Epidermal melanocyte (primary cell): ENCODE results near the gene PARVB.
A peak's percentile ranks its signal among the peaks of the same experiment; 100 is the strongest.

Experiments used
- DNase-seq: peaks from one replicate; pipeline ENCODE4 v3.0.0; 2011; ENCODE audit warnings: low spot score; ENCODE audit not compliant: insufficient read length

The PARVB gene

DNA sequence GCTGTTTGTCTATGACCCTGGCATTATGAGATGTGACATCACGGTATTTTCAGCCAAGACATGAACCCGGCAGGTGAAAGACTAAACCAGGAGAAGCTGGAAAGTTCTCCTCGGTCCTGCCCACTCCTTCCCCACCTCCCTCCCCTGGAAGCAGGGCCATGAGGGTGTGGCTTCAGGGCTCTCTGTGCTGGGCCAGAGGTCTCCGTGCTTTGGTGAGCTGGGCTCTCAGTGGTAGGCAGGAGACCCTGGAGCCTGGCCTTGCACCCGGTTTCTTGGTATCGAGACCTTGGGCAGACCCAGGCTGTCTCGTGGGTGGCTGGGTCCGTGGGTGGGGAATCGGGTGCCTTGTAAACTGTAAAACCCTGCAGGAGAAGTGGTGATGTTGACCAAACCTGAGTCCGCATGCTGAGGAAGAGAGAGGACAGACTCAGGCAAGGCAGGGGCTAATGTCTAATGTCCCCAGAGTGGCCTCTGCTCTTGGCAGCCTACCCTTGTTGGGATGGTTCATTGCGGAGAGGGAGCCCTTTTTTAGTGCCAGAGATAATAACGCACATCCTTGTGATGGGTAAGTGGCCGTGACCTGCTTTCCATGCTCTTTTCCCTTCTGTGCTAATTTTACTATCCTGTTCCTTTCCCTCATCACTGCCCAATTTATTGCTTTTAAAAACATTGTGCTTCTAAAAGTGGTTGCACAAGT is 108.0 kb downstream of the PARVB start:
- DNase-seq, result no peak

DNA sequence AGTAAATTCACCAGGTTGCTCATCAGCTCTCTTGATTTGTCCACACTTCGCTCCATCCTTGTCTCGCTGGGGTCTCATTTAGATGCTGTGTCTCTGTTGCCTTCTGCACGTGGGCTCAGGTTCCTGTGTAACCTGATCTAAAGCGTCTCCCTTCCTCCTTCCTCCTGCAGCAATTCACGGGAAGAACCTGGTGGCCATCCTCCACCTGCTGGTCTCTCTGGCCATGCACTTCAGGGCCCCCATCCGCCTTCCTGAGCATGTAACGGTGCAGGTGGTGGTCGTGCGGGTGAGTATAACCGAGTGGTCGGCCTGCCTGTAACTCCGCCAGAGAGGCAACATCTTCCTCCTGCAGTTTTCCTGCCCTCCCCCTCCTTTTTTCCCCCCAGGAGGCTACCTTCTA is 108.6 kb downstream of the PARVB start:
- DNase-seq, result no peak

DNA sequence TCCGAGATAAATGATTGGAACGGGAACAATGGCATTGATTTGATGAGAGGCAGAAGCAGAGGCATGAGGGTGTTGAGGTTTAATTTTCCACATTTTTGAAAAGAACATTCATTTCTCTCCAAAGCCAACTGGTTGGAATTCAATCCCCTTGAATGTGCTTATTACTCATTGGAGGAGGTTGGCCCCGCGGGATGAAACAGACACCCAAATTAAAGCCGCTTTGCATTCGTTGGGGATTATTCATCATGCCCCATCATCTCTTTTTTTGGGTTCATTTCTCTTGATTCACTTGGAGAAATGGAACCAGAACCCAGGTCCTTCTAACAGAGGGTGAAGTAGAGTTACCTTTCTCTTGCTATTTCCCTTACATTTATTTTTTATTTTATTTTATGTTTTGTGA is 109.1 kb downstream of the PARVB start:
- DNase-seq, result no peak

DNA sequence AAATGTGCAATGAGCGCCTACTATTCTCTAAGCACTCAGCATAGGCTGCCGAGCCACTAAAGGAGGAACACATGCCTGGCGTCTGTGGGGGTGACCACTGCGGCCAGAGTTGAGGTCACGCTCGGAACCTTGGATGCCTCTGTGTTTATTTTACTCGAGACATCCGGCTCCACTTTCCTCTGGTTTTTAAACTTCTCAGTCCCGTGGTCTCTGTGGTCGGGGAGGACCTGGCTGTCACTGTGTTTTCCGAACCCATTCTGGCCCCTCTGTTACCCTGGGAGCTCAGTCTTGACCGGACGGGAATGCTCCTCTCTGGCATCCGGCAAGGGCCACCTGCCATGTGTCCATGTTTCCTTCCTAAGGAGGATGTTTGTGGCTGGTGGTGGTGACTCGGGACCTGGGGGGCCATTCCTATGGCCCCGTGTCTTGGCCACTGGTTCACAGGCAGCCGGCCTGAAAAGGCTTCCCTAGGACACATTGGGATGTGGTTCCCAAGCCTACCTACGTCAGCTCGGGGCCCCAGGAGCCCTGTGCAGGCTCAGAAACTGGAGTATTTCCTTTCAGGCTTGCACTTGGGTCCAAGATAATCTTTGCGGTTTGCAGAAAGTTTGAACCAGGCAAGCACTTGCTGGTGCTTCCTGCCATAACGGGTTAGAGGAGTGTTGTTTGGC is 109.9 kb downstream of the PARVB start:
- DNase-seq, result no peak

DNA sequence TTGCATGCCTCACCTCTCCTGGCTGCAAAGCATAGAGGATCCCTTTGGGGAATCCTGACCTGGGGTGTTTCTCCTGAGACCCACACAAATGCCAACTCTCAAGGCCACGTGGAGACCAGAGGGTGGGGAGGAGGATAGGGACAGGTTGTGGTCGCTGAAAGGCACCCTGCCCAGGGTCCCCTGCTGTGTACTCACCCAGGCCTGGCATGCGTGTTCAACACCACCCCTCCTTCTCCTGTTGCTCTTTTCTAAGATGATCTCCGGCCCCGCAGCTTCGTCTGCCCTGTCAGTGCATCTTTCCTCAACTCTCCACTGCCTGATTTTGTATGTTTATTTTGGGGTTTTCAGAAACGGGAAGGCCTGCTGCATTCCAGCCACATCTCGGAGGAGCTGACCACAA is 112.0 kb downstream of the PARVB start:
- DNase-seq, result no peak

DNA sequence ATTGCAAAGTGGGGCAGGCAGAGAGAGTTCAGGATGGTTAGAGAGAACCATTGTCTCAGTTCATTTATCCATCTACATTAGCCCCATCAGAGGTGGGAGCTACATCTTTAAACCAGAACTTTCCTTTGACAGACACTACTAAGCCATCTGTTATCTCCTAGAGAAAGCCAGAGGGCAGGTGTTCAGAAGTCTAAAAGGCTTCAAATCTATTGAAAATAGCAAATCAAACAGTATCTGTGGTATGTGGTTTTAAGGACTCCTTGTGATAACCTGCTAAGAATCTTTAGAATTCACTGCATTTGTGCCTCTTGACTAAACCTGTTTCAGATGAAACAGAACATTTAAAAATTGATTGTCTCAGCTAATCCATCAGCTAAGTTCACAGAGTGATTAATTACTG is 112.7 kb downstream of the PARVB start:
- no peak for DNase-seq

DNA sequence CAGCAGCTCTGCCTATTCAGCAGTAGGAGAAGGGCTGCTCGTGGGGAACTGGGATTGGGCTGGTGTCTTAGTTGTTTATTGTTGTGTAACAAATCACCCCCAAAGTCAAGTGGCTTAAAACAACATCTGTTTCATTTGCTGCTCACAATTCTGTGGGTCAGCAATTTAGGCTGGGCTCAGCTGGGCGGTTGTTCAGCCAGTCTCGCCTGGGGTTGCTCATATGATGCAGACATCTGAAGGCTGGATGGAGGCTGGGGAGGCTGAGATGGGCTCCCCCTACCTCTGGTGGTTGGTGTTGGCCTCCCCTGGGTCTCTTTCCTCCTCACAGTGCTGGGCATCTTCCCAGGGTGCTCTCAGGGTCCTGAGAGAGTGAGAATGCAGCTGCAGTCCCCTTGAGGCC is 113.3 kb downstream of the PARVB start:
- no peak for DNase-seq

DNA sequence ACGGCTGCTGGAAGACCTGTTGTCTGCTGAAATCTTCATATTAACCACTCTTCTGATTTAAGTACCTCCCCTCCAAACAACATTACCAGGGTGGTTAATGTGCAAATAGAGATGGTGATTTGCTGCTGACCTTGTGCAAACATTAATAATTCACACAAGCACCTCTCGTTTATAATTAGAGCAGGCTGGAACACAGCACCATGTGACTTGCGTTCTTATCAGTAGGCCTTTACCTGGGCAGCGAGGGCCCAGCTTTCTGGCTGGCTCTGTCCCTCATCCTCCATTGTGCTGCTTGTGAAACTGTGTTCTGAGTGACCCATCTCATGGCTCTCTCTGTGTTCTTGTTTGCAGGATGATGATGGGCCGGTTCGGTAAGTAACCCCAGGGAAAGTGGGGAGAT is 115.7 kb downstream of the PARVB start:
- DNase-seq, result no peak

DNA sequence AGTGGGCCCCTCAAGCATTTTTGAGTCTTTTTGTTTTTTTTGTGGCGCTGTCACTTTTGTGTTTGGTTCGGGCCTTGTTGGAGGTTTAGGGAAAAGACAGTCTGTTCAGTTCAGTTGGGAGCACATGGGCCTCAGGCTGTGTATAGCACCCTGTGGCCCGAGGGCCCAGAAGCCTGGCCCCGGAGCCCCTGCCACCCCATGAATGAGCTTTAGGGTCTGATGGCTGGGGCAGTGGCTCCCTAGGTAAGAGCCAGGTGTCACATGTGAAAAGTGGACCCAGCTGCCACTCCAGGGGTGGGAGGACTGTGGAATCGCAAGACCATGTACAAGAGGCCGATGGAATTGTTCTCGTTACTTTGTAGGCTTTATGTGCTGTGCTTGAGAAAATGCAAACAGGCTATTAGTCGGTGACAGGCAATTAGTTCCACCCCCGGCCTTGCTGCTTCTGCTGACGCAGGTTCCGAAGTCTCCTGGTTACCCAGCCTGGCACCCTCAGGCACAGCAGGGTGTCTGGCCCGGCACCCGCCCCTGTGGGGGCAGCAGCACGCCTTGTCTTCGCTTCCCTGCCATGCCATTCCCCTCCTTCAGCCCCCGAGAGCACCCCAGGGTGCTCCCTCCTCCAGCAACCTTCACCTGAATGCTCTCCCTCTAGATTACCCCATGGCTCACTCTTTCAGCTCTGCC is 118.5 kb downstream of the PARVB start:
- DNase-seq, result no peak

DNA sequence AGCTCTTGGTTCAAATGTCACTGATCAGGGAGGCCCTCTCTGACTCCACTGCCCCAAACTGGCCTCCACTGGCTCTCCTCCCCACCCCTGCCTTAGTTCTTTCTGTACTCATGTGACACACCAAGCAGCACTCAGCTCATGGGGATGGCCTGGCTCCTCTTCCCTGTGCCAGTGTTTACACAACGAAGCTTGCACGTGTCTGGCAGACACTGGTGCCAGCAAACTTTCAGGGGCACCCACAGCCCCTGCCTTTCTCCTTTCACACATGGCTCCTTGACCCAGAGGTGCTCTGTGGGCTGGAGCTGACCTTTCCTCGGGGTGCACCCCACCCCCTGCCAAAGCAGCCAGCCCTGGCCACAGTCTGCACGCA is 119.0 kb downstream of the PARVB start:
- no peak for DNase-seq

DNA sequence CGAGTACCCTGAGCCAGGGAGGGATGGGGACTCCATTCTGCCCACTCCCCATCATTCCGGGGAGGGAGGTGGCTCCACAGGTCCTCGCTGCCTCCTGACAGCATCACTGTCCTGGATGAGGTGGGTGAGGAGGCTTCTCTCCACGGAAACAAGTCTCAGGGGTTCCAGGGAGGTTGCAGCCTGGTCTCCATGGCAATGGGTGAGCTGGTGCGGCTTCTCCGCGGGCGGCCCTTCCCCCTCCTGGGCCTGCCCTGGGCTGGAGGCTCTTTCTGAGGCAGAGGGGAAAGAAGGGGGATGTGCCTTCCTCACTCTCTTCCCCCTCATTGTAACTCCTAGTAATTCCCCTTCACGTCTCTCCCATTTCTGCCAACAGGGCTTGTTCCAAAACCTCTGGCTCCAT is 119.5 kb downstream of the PARVB start:
- DNase-seq, result no peak

DNA sequence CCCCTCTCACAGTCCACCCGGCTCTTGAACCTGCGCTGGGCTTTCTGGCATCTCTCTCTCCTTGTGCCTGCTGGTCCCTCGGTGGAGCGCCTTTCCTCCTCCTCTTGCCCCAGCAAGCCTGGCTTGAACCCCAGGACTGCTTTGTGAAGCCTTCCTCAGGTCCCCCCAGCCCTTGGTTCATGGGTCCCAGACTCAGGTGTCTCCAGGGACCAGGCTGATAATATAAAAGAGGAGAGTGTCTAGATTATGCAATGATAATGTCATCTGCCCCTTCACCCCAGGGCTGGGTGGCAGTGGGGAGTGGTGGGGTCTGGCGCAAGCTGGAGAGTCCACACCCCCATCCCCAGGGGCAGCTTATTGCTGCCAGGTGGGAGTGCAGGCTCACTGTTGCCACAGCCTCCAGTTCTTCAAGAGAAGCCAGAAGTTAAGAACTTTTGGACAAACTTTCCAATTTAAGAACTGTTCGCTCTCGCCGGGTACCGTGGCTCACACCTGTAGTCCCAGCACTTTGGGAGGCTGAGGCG is 120.0 kb downstream of the PARVB start:
- no peak for DNase-seq

DNA sequence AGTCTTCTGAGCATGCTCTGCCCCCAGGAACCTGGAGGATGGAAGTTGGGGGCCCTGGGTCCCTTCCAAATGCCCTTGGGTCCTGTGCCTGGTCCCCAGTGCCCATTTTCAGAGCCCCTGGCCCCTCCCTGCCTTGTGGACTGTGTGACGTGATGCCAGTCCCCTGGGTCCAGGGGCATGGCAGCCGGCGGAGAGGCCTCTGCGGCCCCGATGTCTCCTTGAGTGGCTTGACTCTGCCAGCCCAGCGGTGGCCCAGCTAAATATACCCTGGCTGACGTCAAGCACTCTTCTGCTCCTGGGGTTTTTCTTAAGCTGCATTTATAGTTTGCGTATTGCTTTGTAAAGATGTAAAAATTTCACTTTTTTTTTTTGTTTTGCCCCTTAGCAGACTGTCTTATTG is 121.4 kb downstream of the PARVB start:
- DNase-seq, result no peak

DNA sequence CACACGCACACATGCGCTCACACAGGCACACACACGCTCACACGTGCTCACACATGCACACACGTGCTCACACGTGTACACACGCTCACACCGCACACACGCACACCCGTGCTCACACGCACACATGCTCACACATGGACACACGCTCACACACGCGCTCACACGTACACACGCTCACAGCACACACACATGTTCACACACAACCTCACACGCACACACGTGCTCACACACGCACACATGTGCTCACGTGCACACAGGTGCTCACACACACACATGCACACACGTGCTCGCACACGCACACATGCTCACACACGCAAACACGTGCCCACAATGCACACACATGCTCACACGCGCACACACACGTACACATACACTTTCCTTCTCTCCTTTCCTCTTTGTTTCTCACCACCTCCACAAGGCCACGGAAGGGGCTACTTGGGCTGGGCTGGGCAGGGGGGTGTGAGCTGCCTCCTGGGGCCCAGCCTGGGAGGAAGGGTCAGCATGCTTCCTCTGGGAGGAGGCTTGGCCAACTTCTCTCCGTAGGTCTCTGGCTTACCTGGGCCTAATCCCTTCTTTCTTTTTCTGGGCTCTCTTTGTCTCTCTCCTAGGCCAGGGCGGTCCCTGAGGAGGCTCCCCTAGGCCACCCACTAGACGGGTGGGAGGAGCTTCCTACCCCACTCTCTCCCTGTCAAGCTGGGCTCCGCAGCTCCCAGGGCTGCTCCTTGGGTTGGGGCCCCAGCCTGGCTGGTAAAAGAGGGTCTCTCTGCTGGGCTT is 122.2 kb downstream of the PARVB start:
- DNase-seq, result no peak

DNA sequence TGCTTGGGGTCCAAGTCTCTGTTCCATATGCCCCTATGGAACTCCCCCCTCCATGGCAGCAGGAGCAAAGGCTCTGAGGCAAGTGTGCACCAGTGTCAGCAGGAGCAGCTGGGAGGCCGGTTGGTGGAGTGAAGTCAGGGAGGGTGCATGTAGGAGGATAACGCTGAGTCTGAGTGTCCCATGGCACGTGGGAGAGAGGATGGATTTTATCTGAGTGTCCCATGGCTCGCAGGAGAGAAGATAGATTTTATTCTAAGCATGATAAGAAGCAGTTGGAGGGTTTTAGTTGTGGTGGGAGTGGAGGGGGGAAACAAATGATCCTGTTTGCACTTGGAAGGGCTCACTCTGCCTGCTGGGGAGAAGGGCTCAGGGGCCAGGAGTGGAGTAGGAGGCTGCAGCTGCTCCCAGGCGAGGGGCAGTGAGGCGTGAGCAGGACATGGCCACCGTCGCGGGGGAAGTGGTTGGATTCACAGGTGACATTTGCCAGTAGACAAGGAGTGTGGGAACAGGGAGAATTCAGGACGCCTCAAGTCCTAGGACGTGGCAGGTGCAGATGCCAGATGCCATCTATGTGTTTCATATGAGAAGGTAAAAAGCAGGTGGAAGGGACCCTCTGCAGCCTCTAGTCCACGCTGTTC is 123.0 kb downstream of the PARVB start:
- no peak for DNase-seq

DNA sequence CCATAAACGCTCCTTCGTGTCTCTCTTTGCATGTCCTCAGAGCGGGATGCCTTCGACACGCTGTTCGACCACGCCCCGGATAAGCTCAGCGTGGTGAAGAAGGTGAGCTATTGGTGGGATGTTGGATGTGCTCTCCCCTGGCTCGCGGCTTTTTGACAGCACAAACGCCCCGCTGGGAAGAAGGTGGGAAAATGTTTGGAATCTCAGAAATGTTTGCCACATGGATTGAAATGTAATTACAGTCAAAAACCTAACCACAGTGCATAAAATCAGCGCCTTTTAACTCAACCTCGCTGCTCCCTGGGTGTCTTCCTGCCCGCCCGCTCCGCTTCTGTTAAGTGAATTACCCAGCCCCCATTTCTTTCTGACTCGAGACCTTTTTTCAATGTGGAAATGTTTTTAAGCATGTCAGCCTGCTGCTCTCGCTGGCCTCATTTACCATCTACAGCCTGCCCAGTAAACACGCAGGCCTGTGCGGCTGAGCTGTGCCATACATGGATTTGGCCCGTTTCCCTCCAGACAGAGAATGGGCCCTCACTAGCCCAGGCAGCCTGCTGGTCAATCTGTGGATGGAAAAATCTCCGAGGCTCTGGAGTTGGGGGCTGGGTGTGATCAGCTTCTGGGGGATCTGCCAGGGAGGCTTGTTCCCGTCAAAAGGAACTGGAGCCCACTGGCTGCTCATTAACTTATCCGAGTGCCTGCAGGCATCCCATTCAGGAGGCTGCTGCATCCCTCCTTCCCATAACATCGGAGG is 123.9 kb downstream of the PARVB start:
- no peak for DNase-seq

DNA sequence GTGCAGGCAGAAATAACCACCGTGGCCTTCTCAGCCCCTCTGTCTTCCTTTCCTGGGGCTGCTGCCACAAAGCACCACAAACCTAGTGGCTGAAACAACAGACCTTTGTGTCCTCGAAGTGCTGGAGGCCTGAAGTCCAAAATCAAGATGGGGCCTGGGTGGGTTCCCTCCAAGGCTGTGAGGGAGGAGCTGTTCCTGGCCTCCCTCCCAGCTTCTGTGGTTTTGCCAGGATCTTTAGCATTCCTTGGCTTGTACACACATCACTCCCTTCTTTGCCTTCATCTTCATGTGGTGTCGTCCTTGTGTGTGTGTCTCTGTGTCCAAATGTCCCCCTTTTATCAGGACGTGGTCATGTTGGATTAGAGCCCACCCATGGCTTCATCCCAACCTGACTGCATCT is 127.6 kb downstream of the PARVB start:
- peak; percentile 81 for DNase-seq

DNA sequence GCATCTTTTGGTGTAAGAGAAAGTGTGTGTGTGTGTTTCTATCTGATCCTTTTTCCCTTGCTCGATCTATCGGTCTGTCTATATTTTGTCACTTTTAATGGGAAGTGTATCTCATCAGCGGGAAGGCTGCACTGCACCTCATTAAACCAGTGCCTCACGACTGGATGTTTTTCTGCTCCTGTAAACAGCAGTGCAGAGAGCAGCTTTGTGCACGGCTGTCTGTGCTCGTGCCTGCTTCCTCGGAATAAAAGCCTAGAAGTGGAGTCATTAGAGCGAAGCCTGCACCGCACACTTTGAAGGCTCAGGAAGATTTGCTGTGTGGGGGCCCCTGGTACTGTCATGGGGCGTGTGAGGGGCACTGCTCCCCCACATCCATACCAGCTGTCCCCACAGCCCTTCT is 129.6 kb downstream of the PARVB start:
- DNase-seq, result no peak

DNA sequence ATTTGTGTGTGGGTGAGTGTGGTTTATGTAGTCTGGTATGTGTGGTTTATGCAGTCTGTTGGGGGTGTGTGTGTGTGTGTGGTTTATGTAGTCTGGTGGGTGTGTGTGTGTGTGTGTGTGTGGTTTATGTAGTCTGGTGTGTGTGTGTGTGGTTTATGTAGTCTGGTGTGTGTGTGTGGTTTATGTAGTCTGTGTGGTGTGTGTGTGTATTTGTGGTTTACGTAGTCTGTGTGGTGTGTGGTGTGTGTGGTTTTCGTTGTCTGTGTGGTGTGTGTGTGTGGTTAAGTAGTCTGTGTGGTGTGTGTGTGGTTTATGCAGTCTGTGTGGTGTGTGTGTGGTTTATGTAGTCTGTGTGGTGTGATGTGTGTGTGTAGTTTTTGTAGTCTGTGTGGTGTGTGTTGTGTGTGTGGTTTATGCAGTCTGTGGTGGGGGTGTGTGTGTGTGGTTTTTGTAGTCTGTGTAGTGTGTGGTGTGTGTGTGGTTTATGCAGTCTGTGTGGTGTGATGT is 130.4 kb downstream of the PARVB start:
- no peak for DNase-seq

DNA sequence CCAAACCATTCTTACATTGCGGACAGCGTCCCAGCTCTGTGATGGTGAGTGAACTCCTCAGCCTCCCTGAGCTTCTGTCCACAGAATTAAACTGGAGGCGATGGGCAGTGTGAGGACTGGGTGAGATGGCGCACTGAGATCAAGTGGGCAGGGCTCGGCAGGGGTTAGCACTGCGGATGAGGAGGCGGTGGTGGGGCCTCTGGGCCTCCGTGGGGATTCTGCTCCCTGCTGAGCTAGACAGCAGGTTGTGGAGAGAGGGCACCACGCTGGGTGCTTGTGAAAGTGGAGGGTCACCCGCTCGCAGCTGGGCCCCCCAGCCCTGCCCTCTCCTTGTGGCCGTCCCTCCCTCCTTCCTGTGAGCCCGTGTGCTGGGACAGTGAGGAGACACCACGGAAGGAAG is 131.0 kb downstream of the PARVB start:
- no peak for DNase-seq
